ENCODE data around the gene PTCHD4. TPM values are rescaled to one million over a fixed set of nuclear protein-coding genes. Genes with fewer than 3 reads are reported as not detected.

PTCHD4 gene
- total RNA-seq, 1 experiment from 2014 or later, result 2.9 TPM

DNA sequence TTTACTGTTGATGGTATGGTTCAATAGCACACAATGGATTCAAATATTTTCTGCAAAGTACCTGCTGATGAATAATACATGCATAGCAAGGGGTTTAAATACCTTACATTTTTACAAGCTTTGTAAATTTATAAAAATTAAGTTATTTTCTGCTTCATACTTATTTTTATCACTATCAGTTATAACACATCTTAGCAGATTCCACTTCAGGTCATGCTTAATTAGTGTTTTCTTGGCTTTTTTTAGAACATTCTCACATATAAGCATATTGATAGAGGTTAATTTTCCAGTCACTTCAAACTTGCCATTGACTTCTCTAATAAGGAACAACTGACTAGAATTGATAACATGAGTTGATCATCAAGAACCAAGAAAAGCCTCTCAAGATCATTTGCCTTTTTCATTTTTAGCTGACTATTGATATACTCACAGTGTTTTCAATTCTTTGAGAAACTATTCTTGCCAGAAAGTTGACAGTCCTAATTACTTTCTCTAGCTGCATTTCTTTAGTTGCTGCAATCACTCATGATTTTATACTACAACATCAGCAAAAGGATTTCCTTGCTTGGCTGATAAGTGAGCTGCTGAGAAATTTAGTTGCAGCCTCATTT lies 25.8 kb downstream of the PTCHD4 start:
- no peaks in the 10 kb centered on the region for H3K27me3 ChIP-seq (replicated peaks)
- no peaks in the 10 kb centered on the region for H3K36me3 ChIP-seq
- no peaks in the 10 kb centered on the region for H3K9me3 ChIP-seq (replicated peaks)
- no peaks in the 10 kb centered on the region for H3K4me1 ChIP-seq (replicated peaks)
- no peak overlapping the region for H3K4me3 ChIP-seq
- no peak overlapping the region for H3K27ac ChIP-seq
- no peak for DNase-seq (ENCODE audit: low read depth in 1 of 2, low spot score in 2 of 2)

DNA sequence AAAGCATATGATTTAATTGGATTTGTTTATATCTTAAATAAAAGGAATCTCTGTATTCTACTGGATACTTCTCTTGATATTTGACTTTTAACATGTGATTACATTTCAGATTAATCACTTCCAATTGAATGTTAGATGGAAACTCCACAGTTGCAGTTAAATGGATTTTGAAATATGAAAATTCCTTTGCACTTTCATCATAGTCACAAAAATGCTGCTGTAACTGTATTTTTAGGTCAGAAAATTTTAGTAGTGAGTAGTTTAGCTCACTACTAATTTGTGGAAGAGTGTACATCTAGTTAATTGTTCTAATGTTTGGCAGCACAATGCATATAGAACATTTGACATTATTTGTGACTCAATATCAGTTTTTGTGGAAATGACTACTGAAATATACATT lies 26.8 kb downstream of the PTCHD4 start:
- no peak overlapping the region for H3K4me3 ChIP-seq
- H3K4me1 ChIP-seq (replicated peaks), result no peaks in the 10 kb centered on the region
- no peaks in the 10 kb centered on the region for H3K36me3 ChIP-seq
- no peak overlapping the region for H3K27ac ChIP-seq
- no peaks in the 10 kb centered on the region for H3K27me3 ChIP-seq (replicated peaks)
- H3K9me3 ChIP-seq (replicated peaks), result no peaks in the 10 kb centered on the region
- no peak for DNase-seq (ENCODE audit: low read depth in 1 of 2, low spot score in 2 of 2)

DNA sequence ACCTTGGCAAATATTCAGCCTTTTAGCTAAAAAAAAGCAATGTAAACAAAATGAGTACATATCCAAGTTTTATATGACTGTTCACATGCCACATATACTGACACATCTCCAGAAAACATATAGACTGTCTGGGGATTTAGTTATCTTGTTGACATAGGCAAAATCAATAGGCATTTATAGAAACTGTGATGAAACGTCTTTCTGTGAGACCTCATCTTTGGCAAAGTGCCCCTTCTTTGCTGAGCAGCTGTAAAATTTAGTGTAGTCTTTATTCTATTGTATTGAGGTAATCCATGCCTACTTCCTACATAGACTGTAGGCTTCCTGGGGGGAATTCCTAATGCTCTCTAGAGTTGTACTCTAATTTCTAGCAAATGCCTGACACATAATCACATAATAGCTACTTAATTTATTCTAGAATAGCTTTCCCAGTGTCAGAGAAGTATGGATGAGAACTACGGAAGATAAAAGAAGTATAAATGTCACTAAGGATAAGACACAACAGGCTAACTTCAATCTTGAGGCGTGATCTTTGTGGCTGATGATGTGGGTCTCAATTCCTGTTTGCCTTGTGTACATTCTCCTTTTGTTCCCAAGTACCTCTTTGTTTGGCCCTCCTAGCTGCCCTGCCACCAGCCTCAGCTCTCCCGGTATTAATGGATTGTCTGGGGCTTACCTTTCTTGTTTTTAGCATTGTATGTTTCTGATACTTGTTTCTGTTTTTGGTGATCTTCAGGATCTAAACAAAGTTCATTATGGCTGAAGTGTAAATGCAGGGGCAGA lies 30.6 kb downstream of the PTCHD4 start:
- no peak for DNase-seq (ENCODE audit: low read depth in 1 of 2, low spot score in 2 of 2)
- Histone ChIP-seq H3K4me1 (replicated peaks) (no peaks in the 10 kb centered on the region), H3K9me3 (replicated peaks) (no peaks in the 10 kb centered on the region), H3K27ac (no peak overlapping the region), H3K4me3 (no peak overlapping the region), H3K36me3 (no peaks in the 10 kb centered on the region), H3K27me3 (replicated peaks) (no peaks in the 10 kb centered on the region)

GRCh38 chr6:48078120-48078519 lies 32.9 kb downstream of the PTCHD4 start:
- DNase-seq (ENCODE audit: low read depth in 1 of 2, low spot score in 2 of 2), result no peak
- Histone ChIP-seq H3K4me1 (replicated peaks) (no peaks in the 10 kb centered on the region), H3K27me3 (replicated peaks) (no peaks in the 10 kb centered on the region), H3K9me3 (replicated peaks) (no peaks in the 10 kb centered on the region), H3K36me3 (no peaks in the 10 kb centered on the region), H3K27ac (no peak overlapping the region), H3K4me3 (no peak overlapping the region)

- no peaks in the 10 kb centered on the region for H3K4me1 ChIP-seq (replicated peaks)
- DNase-seq (ENCODE audit: low read depth in 1 of 2, low spot score in 2 of 2), result no peak
- H3K27me3 ChIP-seq (replicated peaks), result no peaks in the 10 kb centered on the region
- H3K27ac ChIP-seq, result no peak overlapping the region
- no peaks in the 10 kb centered on the region for H3K9me3 ChIP-seq (replicated peaks)
- H3K4me3 ChIP-seq, result no peak overlapping the region
- no peaks in the 10 kb centered on the region for H3K36me3 ChIP-seq
Measured at GRCh38 chr6:48075181-48075580, 35.8 kb downstream of the PTCHD4 start.

DNA sequence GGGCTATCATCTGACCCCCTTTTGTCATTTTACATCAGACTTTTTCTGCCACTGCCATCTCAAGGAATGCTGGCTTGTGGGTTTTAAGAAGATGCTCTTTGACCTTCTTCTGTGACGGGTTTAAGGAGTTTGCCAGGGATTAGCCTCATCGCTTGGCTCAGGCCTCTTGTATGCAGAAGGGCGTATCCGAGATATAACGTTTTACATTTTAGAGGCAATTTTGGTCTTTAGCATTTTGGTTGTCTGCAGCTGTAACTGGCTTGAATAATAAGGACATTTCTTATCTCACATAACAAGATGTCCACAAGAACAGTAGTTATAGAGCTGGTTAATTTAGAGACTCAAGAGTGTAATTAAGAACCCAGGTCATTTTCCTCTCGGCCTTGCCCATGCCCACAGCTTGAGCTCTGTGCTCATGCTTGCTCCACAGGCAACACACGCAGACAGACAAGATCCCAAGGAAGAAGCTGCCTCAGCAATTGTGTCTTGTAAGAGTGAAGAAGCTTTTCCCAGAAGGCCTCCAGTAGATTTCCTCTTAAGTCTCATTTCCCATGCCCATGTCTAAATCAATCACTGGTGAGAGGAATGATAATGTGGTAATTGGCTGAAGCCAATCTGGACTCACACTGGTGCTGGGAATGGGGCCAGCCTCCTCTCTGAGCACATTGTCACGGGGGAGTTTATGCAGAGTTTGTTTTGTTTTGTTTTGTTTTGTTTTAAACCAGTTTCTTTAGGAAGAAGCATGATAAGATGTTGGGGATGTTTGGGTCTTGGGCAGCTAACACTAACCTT lies 36.8 kb downstream of the PTCHD4 start:
- DNase-seq (ENCODE audit: low read depth in 1 of 2, low spot score in 2 of 2), result no peak
- H3K4me3 ChIP-seq, result no peak overlapping the region

GRCh38 chr6:48071833-48072232 lies 39.2 kb downstream of the PTCHD4 start:
- no peak overlapping the region for H3K4me3 ChIP-seq
- H3K9me3 ChIP-seq (replicated peaks), result no peaks in the 10 kb centered on the region
- 0 out of 2 replicates have a peak, but pooled peaks cover 3% of the 10 kb centered on the region for H3K27me3 ChIP-seq (replicated peaks)
- no peak overlapping the region for H3K27ac ChIP-seq
- no peaks in the 10 kb centered on the region for H3K36me3 ChIP-seq
- no peak for DNase-seq (ENCODE audit: low read depth in 1 of 2, low spot score in 2 of 2)
- no peaks in the 10 kb centered on the region for H3K4me1 ChIP-seq (replicated peaks)

More for the DNA sequence above, 36.8 kb downstream of the PTCHD4 start:
- H3K4me1 ChIP-seq (replicated peaks), result no peaks in the 10 kb centered on the region
- H3K9me3 ChIP-seq (replicated peaks), result no peaks in the 10 kb centered on the region
- no peak overlapping the region for H3K27ac ChIP-seq
- no peaks in the 10 kb centered on the region for H3K27me3 ChIP-seq (replicated peaks)
- no peaks in the 10 kb centered on the region for H3K36me3 ChIP-seq

GRCh38 chr6:48069280-48069679 lies 41.7 kb downstream of the PTCHD4 start:
- Histone ChIP-seq H3K9me3 (replicated peaks) (no peaks in the 10 kb centered on the region), H3K36me3 (no peaks in the 10 kb centered on the region), H3K27ac (no peak overlapping the region), H3K27me3 (replicated peaks) (0 out of 2 replicates have a peak, but pooled peaks cover 3% of the 10 kb centered on the region), H3K4me3 (no peak overlapping the region), H3K4me1 (replicated peaks) (no peaks in the 10 kb centered on the region)
- DNase-seq (ENCODE audit: low read depth in 1 of 2, low spot score in 2 of 2), result no peak

GRCh38 chr6:48068278-48069251 lies 42.4 kb downstream of the PTCHD4 start:
- H3K4me1 ChIP-seq (replicated peaks), result no peaks in the 10 kb centered on the region
- no peak overlapping the region for H3K27ac ChIP-seq
- H3K36me3 ChIP-seq, result no peaks in the 10 kb centered on the region
- 0 out of 2 replicates have a peak, but pooled peaks cover 3% of the 10 kb centered on the region for H3K27me3 ChIP-seq (replicated peaks)
- no peak overlapping the region for H3K4me3 ChIP-seq
- H3K9me3 ChIP-seq (replicated peaks), result no peaks in the 10 kb centered on the region
- DNase-seq (ENCODE audit: low read depth in 1 of 2, low spot score in 2 of 2), result no peak

DNA sequence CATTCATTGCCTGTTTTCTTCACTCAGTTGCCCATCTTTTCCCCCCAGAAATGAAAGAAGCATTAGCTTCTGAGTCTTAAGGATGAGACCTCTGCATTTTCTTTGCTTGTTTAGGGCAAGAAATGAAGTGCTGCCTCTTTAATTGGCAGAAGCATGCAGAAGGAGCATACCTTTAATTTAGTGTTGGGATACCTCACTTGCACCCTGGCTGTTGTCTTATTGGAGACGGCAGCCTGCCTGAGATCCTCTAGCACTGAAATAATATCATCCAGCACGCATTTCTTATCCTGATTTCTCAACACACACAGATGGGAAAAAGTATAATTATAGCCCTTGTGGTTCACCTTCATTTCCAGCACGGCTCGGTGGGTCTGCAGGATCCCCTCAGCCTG lies 43.1 kb downstream of the PTCHD4 start:
- Histone ChIP-seq H3K27ac (no peak overlapping the region), H3K9me3 (replicated peaks) (no peaks in the 10 kb centered on the region), H3K4me1 (replicated peaks) (no peaks in the 10 kb centered on the region), H3K27me3 (replicated peaks) (0 out of 2 replicates have a peak, but pooled peaks cover 3% of the 10 kb centered on the region), H3K36me3 (no peaks in the 10 kb centered on the region), H3K4me3 (no peak overlapping the region)
- no peak for DNase-seq (ENCODE audit: low read depth in 1 of 2, low spot score in 2 of 2)

DNA sequence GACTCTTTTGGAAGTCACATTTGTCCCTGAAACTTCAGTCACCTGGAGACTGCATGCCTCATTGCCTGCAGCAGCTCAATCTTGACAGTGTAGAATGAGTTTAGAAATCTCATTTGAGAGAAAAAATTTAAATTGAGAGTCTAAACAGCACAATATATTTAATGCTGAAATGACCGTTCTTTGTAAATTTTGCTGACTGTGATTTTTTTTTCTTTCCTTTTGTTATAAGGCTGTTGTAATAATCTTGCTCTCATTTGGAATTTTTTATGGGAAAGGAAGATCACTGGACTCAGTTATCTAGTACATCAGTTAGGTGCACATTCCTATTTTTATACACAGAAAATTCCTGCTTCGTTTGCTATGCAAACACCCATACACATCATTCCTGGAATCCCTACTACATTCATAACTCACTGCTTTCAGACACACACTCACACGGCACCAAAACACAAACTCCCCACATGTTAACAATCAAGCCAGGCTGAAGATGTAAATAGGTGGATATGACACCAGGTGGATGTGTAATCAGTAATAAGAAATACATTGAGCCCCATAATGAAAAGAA lies 43.8 kb downstream of the PTCHD4 start:
- H3K36me3 ChIP-seq, result no peaks in the 10 kb centered on the region
- no peaks in the 10 kb centered on the region for H3K4me1 ChIP-seq (replicated peaks)
- no peak overlapping the region for H3K27ac ChIP-seq
- no peaks in the 10 kb centered on the region for H3K9me3 ChIP-seq (replicated peaks)
- no peak overlapping the region for H3K4me3 ChIP-seq
- no peak for DNase-seq (ENCODE audit: low read depth in 1 of 2, low spot score in 2 of 2)
- 0 out of 2 replicates have a peak, but pooled peaks cover 3% of the 10 kb centered on the region for H3K27me3 ChIP-seq (replicated peaks)

DNA sequence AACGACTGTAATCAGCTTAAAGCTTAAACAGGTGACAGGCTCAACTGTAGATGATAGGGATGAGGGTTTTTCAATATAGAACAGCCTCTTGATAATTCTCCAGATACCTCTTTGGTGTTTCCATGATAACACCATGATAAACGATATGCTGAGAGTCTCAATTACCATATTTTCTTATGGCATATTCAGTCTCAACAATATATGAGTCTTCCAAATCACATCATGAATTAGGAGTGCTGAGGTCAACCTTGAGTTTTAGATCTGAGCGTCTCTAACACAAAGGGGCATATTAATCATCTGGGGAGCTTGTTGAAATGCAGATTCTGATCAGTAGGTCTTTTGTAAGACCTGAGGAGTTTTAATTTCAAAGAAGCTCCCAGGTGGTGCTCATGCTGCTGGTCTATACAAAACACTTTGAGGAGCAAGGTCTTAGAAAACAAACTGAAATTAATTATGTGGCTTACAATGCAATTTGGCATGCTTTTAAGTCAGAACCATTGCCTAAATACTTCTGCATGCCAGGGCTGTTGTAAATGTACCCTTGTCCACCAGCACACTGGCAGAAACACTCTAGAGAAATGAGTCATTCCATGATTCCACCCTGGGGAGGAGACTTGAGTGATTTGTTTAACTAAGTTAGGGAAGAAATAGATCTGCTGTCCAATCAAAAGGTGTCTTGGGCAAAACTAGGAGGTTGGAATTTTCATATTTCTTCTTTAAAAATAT lies 49.6 kb downstream of the PTCHD4 start:
- H3K36me3 ChIP-seq, result no peaks in the 10 kb centered on the region
- no peak for DNase-seq (ENCODE audit: low read depth in 1 of 2, low spot score in 2 of 2)

More for the DNA sequence above, 49.6 kb downstream of the PTCHD4 start:
- Histone ChIP-seq H3K27me3 (replicated peaks) (no peaks in the 10 kb centered on the region), H3K4me1 (replicated peaks) (no peaks in the 10 kb centered on the region), H3K9me3 (replicated peaks) (no peaks in the 10 kb centered on the region), H3K4me3 (no peak overlapping the region), H3K27ac (no peak overlapping the region)

Data from SJSA1 (cell line).